ENCODE measurements around the gene IL1R2. TPM values are rescaled to one million over a fixed set of nuclear protein-coding genes. Genes with fewer than 3 reads are reported as not detected.
A peak's percentile ranks its signal among the peaks of the same experiment; 100 is the strongest.

IL1R2 gene
- polyA plus RNA-seq, 1 donor (not counting 4 experiments of a cell fraction or from before 2014, with no cell fraction given) = 57.3 TPM

- Histone ChIP-seq H3K27ac (ENCODE audit: control insufficient read depth, insufficient read depth, low read length) (no peak overlapping the region), H3K4me3 (ENCODE audit: control insufficient read depth in 2 of 3, extremely low read depth in 1 of 3, insufficient read depth in 2 of 3, low read depth in 1 of 3, low read length in 3 of 3) (no peak overlapping the region), H2AFZ (ENCODE audit: control insufficient read depth, low read length) (no peak overlapping the region), H3K27me3 (ENCODE audit: control insufficient read depth, extremely low read depth, insufficient read depth, low read length) (no peaks in the 10 kb centered on the region), H3K4me2 (ENCODE audit: control insufficient read depth, extremely low read depth, insufficient read depth, low read depth, low read length) (no peak overlapping the region), H3K79me2 (ENCODE audit: control insufficient read depth, insufficient read depth, low read length) (no peaks in the 10 kb centered on the region), H3K9me1 (ENCODE audit: control insufficient read depth, extremely low read depth, insufficient read depth, low read length) (no peaks in the 10 kb centered on the region), H3K4me1 (ENCODE audit: control insufficient read depth, extremely low read depth, insufficient read depth, low read length) (peaks cover 22% of the 10 kb centered on the region), H3K9me3 (ENCODE audit: control insufficient read depth, low read depth, low read length) (no peaks in the 10 kb centered on the region), H4K20me1 (ENCODE audit: control insufficient read depth, extremely low read depth, insufficient read depth, low read length) (no peaks in the 10 kb centered on the region), H3K9ac (ENCODE audit: control insufficient read depth, extremely low read depth, insufficient read depth, low read length) (no peak overlapping the region), H3K36me3 (ENCODE audit: control insufficient read depth in 2 of 2, extremely low read depth in 1 of 2, insufficient read depth in 2 of 2, low read length in 2 of 2) (no peaks in the 10 kb centered on the region)
- DNase-seq (ENCODE audit: low read depth, low spot score) (no peak), FAIRE-seq (peak; percentile 83)
- dilution Hi-C loops (cut with MboI; ENCODE audit: extremely low pct_ligation_motif_present, low sequenced_read_pairs) = no loop called here
- TF ChIP-seq EZH2 (IDR thresholded peaks at IDR 0.05; ENCODE audit: low read length) = no peak
- TF ChIP-seq CTCF (optimal IDR thresholded peaks at IDR 0.05 in 1 of 3, IDR thresholded peaks at IDR 0.05 in 1 of 3, conservative IDR thresholded peaks at IDR 0.05 in 1 of 3; ENCODE audit: extremely low read depth in 1 of 3, insufficient read depth in 2 of 3, low read length in 3 of 3) = no peak
Measured at GRCh38 chr2:101967826-101968513, 23.8 kb upstream of the IL1R2 start.

- Histone ChIP-seq H3K9me1 (ENCODE audit: control insufficient read depth, extremely low read depth, insufficient read depth, low read length) (no peaks in the 10 kb centered on the region), H4K20me1 (ENCODE audit: control insufficient read depth, extremely low read depth, insufficient read depth, low read length) (no peaks in the 10 kb centered on the region), H3K79me2 (ENCODE audit: control insufficient read depth, insufficient read depth, low read length) (no peaks in the 10 kb centered on the region), H3K4me3 (ENCODE audit: control insufficient read depth in 2 of 3, extremely low read depth in 1 of 3, insufficient read depth in 2 of 3, low read depth in 1 of 3, low read length in 3 of 3) (no peak overlapping the region), H3K36me3 (ENCODE audit: control insufficient read depth in 2 of 2, extremely low read depth in 1 of 2, insufficient read depth in 2 of 2, low read length in 2 of 2) (no peaks in the 10 kb centered on the region), H3K9ac (ENCODE audit: control insufficient read depth, extremely low read depth, insufficient read depth, low read length) (no peak overlapping the region), H3K4me1 (ENCODE audit: control insufficient read depth, extremely low read depth, insufficient read depth, low read length) (peaks cover 33% of the 10 kb centered on the region), H3K27ac (ENCODE audit: control insufficient read depth, insufficient read depth, low read length) (no peak overlapping the region), H3K9me3 (ENCODE audit: control insufficient read depth, low read depth, low read length) (no peaks in the 10 kb centered on the region), H3K4me2 (ENCODE audit: control insufficient read depth, extremely low read depth, insufficient read depth, low read depth, low read length) (no peak overlapping the region), H3K27me3 (ENCODE audit: control insufficient read depth, extremely low read depth, insufficient read depth, low read length) (no peaks in the 10 kb centered on the region), H2AFZ (ENCODE audit: control insufficient read depth, low read length) (no peak overlapping the region)
- no peak for TF ChIP-seq CTCF (optimal IDR thresholded peaks at IDR 0.05 in 1 of 3, IDR thresholded peaks at IDR 0.05 in 1 of 3, conservative IDR thresholded peaks at IDR 0.05 in 1 of 3; ENCODE audit: extremely low read depth in 1 of 3, insufficient read depth in 2 of 3, low read length in 3 of 3)
- TF ChIP-seq EZH2 (IDR thresholded peaks at IDR 0.05; ENCODE audit: low read length) = no peak
- DNase-seq (ENCODE audit: low read depth, low spot score) = no peak
- dilution Hi-C loops (cut with MboI; ENCODE audit: extremely low pct_ligation_motif_present, low sequenced_read_pairs) = no loop called here
- no peak for FAIRE-seq
Measured at GRCh38 chr2:101969723-101970122, 22.0 kb upstream of the IL1R2 start.

Measured in keratinocyte (primary cell).